ENCODE results near the gene SIGMAR1.

SIGMAR1 gene

GRCh38 chr9:34665381-34666250 is 28.0 kb upstream of the SIGMAR1 start:
- peak; percentile 90 for FAIRE-seq
- peak; percentile 80 for DNase-seq (ENCODE audit: insufficient read length)
- peak; percentile 37; the same call in 1 of the 2 replicates for TF ChIP-seq POLR2A (IDR thresholded peaks at IDR 0.05; ENCODE audit: low read depth, low read length)
- TF ChIP-seq POLR2AphosphoS5 (IDR thresholded peaks at IDR 0.05; ENCODE audit: low read depth, low read length), result no peak
- TF ChIP-seq TAF1 (IDR thresholded peaks at IDR 0.05; ENCODE audit: borderline replicate concordance, low read depth, low read length), result no peak

- no peak for DNase-seq (ENCODE audit: insufficient read length)
- FAIRE-seq, result no peak
- TF ChIP-seq TAF1 (IDR thresholded peaks at IDR 0.05; ENCODE audit: borderline replicate concordance, low read depth, low read length), result no peak
- no peak for TF ChIP-seq POLR2AphosphoS5 (IDR thresholded peaks at IDR 0.05; ENCODE audit: low read depth, low read length)
- no peak for TF ChIP-seq POLR2A (IDR thresholded peaks at IDR 0.05; ENCODE audit: low read depth, low read length)
Measured at GRCh38 chr9:34665067-34665380, 27.4 kb upstream of the SIGMAR1 start.

DNA sequence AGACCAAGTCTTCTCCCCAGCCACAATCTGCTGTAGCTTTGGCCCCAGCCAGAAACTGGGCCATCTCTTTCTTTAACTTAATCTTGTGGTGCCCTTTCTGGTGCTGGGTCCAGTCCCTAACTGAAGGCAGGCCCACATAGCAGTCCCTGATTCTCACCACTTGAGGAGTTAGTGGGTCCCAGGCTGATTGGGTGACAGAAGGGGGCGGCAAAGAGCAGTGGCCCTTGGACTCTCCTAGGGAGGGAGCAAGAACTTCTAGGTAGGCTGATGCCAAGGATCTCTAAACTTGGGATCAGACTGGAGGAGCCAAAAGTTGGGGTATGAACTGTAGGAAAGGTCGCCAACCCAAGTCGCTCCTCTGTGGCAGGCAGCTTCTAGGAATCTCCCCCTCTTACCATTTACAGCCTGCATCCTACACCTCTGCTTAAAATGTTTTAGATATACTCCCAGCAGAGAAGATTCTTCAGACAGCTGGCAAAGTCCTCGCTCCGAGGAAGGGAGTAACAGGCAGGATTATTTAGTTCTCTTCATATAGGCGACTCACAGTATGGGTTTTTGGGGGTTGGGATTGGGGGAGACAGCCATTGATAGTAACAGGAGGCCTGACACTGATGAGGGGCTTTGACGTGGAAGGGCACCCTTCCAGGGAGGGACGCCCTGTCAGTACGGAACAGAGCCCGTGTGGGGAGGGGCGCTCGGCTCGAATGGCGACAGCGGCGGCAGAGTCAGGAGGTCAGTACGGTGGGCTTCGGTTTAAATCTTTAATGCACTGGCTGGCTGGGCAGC is 26.9 kb upstream of the SIGMAR1 start:
- FAIRE-seq, result peak; percentile 17
- TF ChIP-seq POLR2AphosphoS5 (IDR thresholded peaks at IDR 0.05; ENCODE audit: low read depth, low read length), result no peak
- TF ChIP-seq TAF1 (IDR thresholded peaks at IDR 0.05; ENCODE audit: borderline replicate concordance, low read depth, low read length), result no peak
- TF ChIP-seq POLR2A (IDR thresholded peaks at IDR 0.05; ENCODE audit: low read depth, low read length), result no peak

DNA sequence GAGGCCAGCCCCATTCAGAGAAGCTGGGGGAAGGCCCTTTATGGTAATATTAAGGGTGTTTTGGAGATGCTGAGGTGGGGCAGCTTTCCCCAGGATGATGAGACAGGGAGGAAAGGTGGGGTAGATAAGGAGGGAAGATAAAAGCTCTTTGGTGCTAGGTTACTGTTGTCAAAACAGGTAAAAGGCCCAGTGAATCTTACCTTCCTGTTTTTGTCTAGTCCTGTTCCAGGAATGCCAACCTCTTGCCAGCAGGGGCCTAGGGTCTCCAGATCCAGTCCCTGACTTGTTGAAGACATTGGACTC is 25.7 kb upstream of the SIGMAR1 start:
- no peak for DNase-seq (ENCODE audit: insufficient read length)
- TF ChIP-seq TAF1 (IDR thresholded peaks at IDR 0.05; ENCODE audit: borderline replicate concordance, low read depth, low read length) (no peak), POLR2AphosphoS5 (IDR thresholded peaks at IDR 0.05; ENCODE audit: low read depth, low read length) (no peak), POLR2A (IDR thresholded peaks at IDR 0.05; ENCODE audit: low read depth, low read length) (no peak)
- no peak for FAIRE-seq

More for the DNA sequence above, 26.9 kb upstream of the SIGMAR1 start:
- DNase-seq (ENCODE audit: insufficient read length), result no peak

DNA sequence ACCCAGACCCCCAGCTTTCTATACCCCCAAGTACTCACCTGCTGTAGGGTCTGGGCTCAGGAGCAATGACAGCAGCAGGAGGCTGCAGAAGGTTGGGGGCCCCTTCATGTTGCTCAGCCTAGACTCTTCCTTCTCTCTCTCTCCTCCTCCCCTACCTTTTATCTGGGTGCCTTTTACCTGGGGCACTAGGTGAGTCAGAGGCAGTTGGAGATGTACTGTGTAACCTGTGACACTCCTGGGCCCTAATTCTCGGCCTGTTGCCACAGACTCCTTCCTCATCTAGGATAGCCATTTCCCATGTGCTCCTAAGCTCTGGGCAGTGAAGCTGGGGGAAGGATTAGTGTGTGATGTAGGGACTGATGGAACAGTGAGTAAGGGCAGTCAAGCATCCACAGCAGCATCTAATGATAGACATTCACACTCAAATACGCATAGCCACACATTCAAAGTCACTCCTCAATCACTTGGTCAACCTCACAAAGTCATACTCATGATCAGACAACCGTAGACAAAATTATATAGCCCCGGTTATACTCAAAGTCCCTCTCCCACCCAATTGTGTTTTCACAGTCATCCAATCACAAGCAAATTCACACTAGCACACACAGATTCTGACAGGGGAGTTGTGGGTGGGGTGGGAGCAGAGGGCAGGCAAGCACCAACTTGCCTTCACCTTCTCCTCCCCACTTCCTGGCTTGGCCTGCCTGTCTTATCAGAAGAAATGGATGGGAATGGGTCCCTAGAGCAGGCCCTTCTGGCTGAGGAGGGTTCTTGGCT is 25.1 kb upstream of the SIGMAR1 start, which contains the start of gene CCL27:
Gene CCL27, minus strand, starts transcription at position 132 of the 777 bp plus-strand sequence. Its CDS starts 24 bp downstream, at position 108.
- no peak for TF ChIP-seq POLR2A (IDR thresholded peaks at IDR 0.05; ENCODE audit: low read depth, low read length)
- TF ChIP-seq TAF1 (IDR thresholded peaks at IDR 0.05; ENCODE audit: borderline replicate concordance, low read depth, low read length), result no peak
- TF ChIP-seq POLR2AphosphoS5 (IDR thresholded peaks at IDR 0.05; ENCODE audit: low read depth, low read length), result no peak
- DNase-seq (ENCODE audit: insufficient read length) (no peak), FAIRE-seq (peak; percentile 21)

DNA sequence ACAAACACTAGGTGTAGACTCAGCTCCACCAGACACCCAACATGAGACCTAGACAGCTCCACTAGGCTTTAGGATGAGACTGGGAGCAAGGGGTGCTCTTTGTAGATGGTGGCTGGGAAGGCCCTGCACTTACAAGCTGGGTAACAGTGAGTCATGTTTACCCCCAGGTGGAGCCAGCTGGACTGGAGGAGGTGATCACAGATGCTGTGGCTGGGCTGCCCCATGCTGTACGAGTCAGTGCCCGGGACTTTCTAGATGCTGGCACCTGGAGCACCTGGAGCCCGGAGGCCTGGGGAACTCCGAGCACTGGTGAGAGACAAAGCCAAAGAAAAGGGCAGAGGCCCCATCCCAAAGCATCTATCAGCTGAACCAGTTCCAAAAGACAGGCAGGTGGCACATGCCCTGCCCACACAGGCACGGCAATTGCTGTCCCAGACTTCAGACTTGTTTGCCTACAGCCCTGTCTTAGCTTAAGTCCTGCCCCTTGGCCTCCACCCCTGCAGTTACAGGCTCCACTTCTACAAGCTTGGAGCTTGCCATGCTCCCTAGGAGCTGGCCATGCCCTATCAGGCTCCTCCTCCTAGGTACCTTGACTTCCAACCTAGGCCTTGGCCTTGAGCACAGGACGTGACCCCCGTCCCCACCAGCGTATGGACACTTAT is 22.1 kb upstream of the SIGMAR1 start:
- TF ChIP-seq POLR2AphosphoS5 (IDR thresholded peaks at IDR 0.05; ENCODE audit: low read depth, low read length) (no peak), POLR2A (IDR thresholded peaks at IDR 0.05; ENCODE audit: low read depth, low read length) (no peak), TAF1 (IDR thresholded peaks at IDR 0.05; ENCODE audit: borderline replicate concordance, low read depth, low read length) (no peak)
- no peak for FAIRE-seq
- DNase-seq (ENCODE audit: insufficient read length), result no peak

GRCh38 chr9:34658461-34658860 is 20.9 kb upstream of the SIGMAR1 start:
- no peak for FAIRE-seq
- TF ChIP-seq POLR2AphosphoS5 (IDR thresholded peaks at IDR 0.05; ENCODE audit: low read depth, low read length) (no peak), POLR2A (IDR thresholded peaks at IDR 0.05; ENCODE audit: low read depth, low read length) (no peak), TAF1 (IDR thresholded peaks at IDR 0.05; ENCODE audit: borderline replicate concordance, low read depth, low read length) (no peak)
- no peak for DNase-seq (ENCODE audit: insufficient read length)

- DNase-seq (ENCODE audit: insufficient read length) (no peak), FAIRE-seq (no peak)
- TF ChIP-seq POLR2A (IDR thresholded peaks at IDR 0.05; ENCODE audit: low read depth, low read length) (no peak), POLR2AphosphoS5 (IDR thresholded peaks at IDR 0.05; ENCODE audit: low read depth, low read length) (no peak), TAF1 (IDR thresholded peaks at IDR 0.05; ENCODE audit: borderline replicate concordance, low read depth, low read length) (no peak)
Measured at GRCh38 chr9:34656992-34657391, 19.4 kb upstream of the SIGMAR1 start.

GRCh38 chr9:34655394-34655793 is 17.8 kb upstream of the SIGMAR1 start:
- no peak for TF ChIP-seq TAF1 (IDR thresholded peaks at IDR 0.05; ENCODE audit: borderline replicate concordance, low read depth, low read length)
- TF ChIP-seq POLR2A (IDR thresholded peaks at IDR 0.05; ENCODE audit: low read depth, low read length), result no peak
- no peak for TF ChIP-seq POLR2AphosphoS5 (IDR thresholded peaks at IDR 0.05; ENCODE audit: low read depth, low read length)
- FAIRE-seq, result no peak

DNA sequence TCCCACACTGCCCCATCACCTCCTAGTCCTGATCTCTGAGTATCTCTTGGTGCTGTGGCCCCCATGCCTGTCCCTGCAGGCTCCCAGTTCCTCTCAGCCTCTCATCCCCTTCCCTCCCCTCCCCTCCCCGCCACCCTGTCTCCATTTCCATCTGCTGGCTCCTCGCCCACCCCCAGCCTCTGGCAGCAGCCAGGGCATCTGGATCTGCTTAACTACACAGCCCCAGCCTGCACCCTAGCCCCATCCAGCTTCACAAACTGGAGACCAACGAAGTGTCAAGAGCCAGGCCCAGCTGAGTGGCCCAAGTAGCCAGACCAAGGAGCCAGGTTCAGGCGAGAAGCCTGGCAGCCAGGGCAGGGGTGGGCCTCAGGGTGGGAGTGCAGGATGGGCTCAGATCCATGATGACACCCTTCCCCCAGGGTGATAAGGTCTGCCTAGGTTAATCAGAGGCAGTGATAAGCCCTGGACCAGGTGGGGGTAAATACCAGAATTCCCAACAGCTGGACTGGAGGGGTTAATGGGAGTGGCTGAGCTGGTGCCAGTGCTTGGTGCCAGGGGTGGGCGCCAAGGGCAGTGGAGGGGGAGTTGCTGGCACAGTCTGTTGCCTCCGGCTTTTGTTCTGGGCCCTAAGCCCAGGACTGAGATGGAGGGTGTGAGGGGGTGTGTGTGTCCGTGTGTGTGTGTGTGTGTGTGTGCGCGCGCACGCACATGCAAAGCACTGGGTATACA is 16.9 kb upstream of the SIGMAR1 start:
- TF ChIP-seq POLR2A (IDR thresholded peaks at IDR 0.05; ENCODE audit: low read depth, low read length), result no peak
- no peak for TF ChIP-seq TAF1 (IDR thresholded peaks at IDR 0.05; ENCODE audit: borderline replicate concordance, low read depth, low read length)
- no peak for TF ChIP-seq POLR2AphosphoS5 (IDR thresholded peaks at IDR 0.05; ENCODE audit: low read depth, low read length)
- FAIRE-seq (no peak), DNase-seq (ENCODE audit: insufficient read length) (no peak)

More at GRCh38 chr9:34655394-34655793, 17.8 kb upstream of the SIGMAR1 start:
- DNase-seq (ENCODE audit: insufficient read length), result no peak
